H9 (cell line): ENCODE data around the gene SULF2. TPM values are rescaled to one million over a fixed set of nuclear protein-coding genes. Genes with fewer than 3 reads are reported as not detected.

Source experiments
- DNase-seq: peaks from one replicate; pipeline ENCODE4 v3.0.0-alpha.2; 2017
- H2AFZ ChIP-seq: one replicate; pipeline ENCODE4 v1.6.1; 2013; ENCODE audit warnings: mild to moderate bottlenecking, low read length, control low read depth, moderate library complexity
- H2AK5ac ChIP-seq: 2 replicates; pipeline ENCODE4 v1.6.1; 2013; ENCODE audit warnings: low read length, control low read depth, mixed read lengths; ENCODE audit not compliant: insufficient read length
- H2BK120ac ChIP-seq: one replicate; pipeline ENCODE4 v1.6.1; 2013; ENCODE audit warnings: low read depth, mild to moderate bottlenecking, low read length, control low read depth, inconsistent platforms; ENCODE audit not compliant: poor library complexity, severe bottlenecking
- H2BK12ac ChIP-seq: 2 replicates; pipeline ENCODE4 v1.6.1; 2013; ENCODE audit warnings: low read length, control low read depth, mixed read lengths, low read depth; ENCODE audit not compliant: insufficient read length
- H2BK15ac ChIP-seq: 2 replicates; pipeline ENCODE4 v1.6.1; 2013; ENCODE audit warnings: low read depth, low read length, control low read depth
- H2BK20ac ChIP-seq: one replicate; pipeline ENCODE4 v1.6.1; 2013; ENCODE audit warnings: low read depth, mild to moderate bottlenecking, low read length, control low read depth, inconsistent platforms; ENCODE audit not compliant: poor library complexity, severe bottlenecking
- H2BK5ac ChIP-seq: 2 replicates; pipeline ENCODE4 v1.6.1; 2013; ENCODE audit warnings: low read length, control low read depth, mixed read lengths; ENCODE audit not compliant: insufficient read length
- H3K14ac ChIP-seq: 2 replicates; pipeline ENCODE4 v1.6.1; 2013; ENCODE audit warnings: low read length, control low read depth; ENCODE audit not compliant: insufficient read depth
- H3K18ac ChIP-seq: 2 replicates; pipeline ENCODE4 v1.6.1; 2013; ENCODE audit warnings: low read depth, mild to moderate bottlenecking, mixed read lengths, low read length, control low read depth; ENCODE audit not compliant: insufficient read length
- H3K23ac ChIP-seq: 2 replicates; pipeline ENCODE4 v1.6.1; 2013; ENCODE audit warnings: low read length, control low read depth, mixed read lengths, low read depth; ENCODE audit not compliant: insufficient read length
- H3K23me2 ChIP-seq: 2 replicates; pipeline ENCODE4 v1.6.1; 2013; ENCODE audit warnings: low read depth, mild to moderate bottlenecking, mixed read lengths, low read length, control low read depth; ENCODE audit not compliant: insufficient read length, poor library complexity, severe bottlenecking
- H3K27ac ChIP-seq: 2 replicates; pipeline ENCODE4 v1.5.1; 2013; ENCODE audit warnings: low read length, control low read depth, mixed read lengths, low read depth; ENCODE audit not compliant: insufficient read length
- H3K27me3 ChIP-seq: 2 replicates; pipeline ENCODE4 v1.6.1; 2013; ENCODE audit warnings: low read length, control low read depth, inconsistent platforms; ENCODE audit not compliant: insufficient read depth
- H3K4ac ChIP-seq: 2 replicates; pipeline ENCODE4 v1.6.1; 2013; ENCODE audit warnings: low read depth, mild to moderate bottlenecking, control low read depth, inconsistent platforms, low read length, moderate library complexity
- H3K4me1 ChIP-seq: 2 replicates; pipeline ENCODE4 v1.6.1; 2013; ENCODE audit warnings: low read length, control low read depth, inconsistent platforms; ENCODE audit not compliant: insufficient read depth
- H3K4me2 ChIP-seq: 2 replicates; pipeline ENCODE4 v1.6.1; 2013; ENCODE audit warnings: low read length, control low read depth, mixed read lengths; ENCODE audit not compliant: insufficient read length, insufficient read depth
- H3K56ac ChIP-seq: 2 replicates; pipeline ENCODE4 v1.6.1; 2013; ENCODE audit warnings: low read depth, mild to moderate bottlenecking, mixed read lengths, low read length, control low read depth; ENCODE audit not compliant: insufficient read length
- H3K79me1 ChIP-seq: 2 replicates; pipeline ENCODE4 v1.6.1; 2013; ENCODE audit warnings: low read depth, mild to moderate bottlenecking, moderate library complexity, low read length, control low read depth, inconsistent platforms; ENCODE audit not compliant: insufficient read depth, poor library complexity, severe bottlenecking
- H3K79me2 ChIP-seq: 2 replicates; pipeline ENCODE4 v1.6.1; 2013; ENCODE audit warnings: low read length, control low read depth, inconsistent platforms; ENCODE audit not compliant: insufficient read depth
- H3K9ac ChIP-seq: 2 replicates; pipeline ENCODE4 v1.6.1; 2013; ENCODE audit warnings: low read length, control low read depth, mixed read lengths; ENCODE audit not compliant: insufficient read length; ENCODE audit errors: extremely low read depth
- H3K9me3 ChIP-seq: one replicate; pipeline ENCODE4 v1.6.1; 2013; ENCODE audit warnings: low read depth, low read length, inconsistent platforms; ENCODE audit not compliant: control insufficient read depth
- H3T11ph ChIP-seq: one replicate; pipeline ENCODE4 v1.6.1; 2013; ENCODE audit warnings: mild to moderate bottlenecking, low read length, control low read depth, inconsistent platforms
- H4K20me1 ChIP-seq: one replicate; pipeline ENCODE4 v1.6.1; 2013; ENCODE audit not compliant: control insufficient read depth, insufficient read length, insufficient read depth
- H4K5ac ChIP-seq: 2 replicates; pipeline ENCODE4 v1.6.1; 2013; ENCODE audit warnings: low read depth, mild to moderate bottlenecking, mixed read lengths, low read length, control low read depth; ENCODE audit not compliant: insufficient read length
- H4K8ac ChIP-seq: replicated peaks from 2 replicates; pipeline ENCODE4 v1.6.1; 2013; ENCODE audit warnings: low read length, control low read depth, mixed read lengths, low read depth; ENCODE audit not compliant: insufficient read length
- H4K91ac ChIP-seq: 2 replicates; pipeline ENCODE4 v1.6.1; 2013; ENCODE audit warnings: low read depth, mild to moderate bottlenecking, moderate library complexity, mixed read lengths, low read length, control low read depth; ENCODE audit not compliant: insufficient read length
- H3K27ac Mint-ChIP-seq, 3 experiments: 2 replicates in 2 of 3; 3 replicates in 1 of 3; pipeline ENCODE4 v1.8.0; 2020 to 2021; ENCODE audit warnings: mixed read lengths in 3 of 3, mild to moderate bottlenecking in 1 of 3, moderate library complexity in 1 of 3
- H3K27me3 Mint-ChIP-seq: 2 replicates; pipeline ENCODE4 v1.8.0; 2021; ENCODE audit warnings: low read depth, mild to moderate bottlenecking, moderate library complexity, mixed read lengths
- H3K36me3 Mint-ChIP-seq, 3 experiments: 2 replicates in 2 of 3; 3 replicates in 1 of 3; pipeline ENCODE4 v1.8.0; 2020 to 2021; ENCODE audit warnings: low read depth in 3 of 3, mixed read lengths in 3 of 3; ENCODE audit not compliant: insufficient read depth in 1 of 3
- H3K4me1 Mint-ChIP-seq, 2 experiments: 2 replicates each; pipeline ENCODE4 v1.8.0; 2020; ENCODE audit warnings: mixed read lengths in 2 of 2
- H3K4me3 Mint-ChIP-seq, 2 experiments: 2 replicates in 1 of 2; 3 replicates in 1 of 2; pipeline ENCODE4 v1.8.0; 2020 to 2021; ENCODE audit warnings: mild to moderate bottlenecking in 2 of 2, mixed read lengths in 2 of 2, moderate library complexity in 1 of 2
- H3K9me3 Mint-ChIP-seq, 2 experiments: 2 replicates in 1 of 2; 3 replicates in 1 of 2; pipeline ENCODE4 v1.8.0; 2020; ENCODE audit warnings: mild to moderate bottlenecking in 2 of 2, mixed read lengths in 2 of 2, moderate library complexity in 1 of 2
- CTCF ChIP-seq: fragments of 200-600 bp; sonication (generic); conservative IDR thresholded peaks from 3 replicates; pipeline ENCODE4 v1.8.0; 2021; ENCODE audit warnings: antibody characterized with exemption, mild to moderate bottlenecking
- WGBS: extraction: QIAGEN DNeasy Blood & Tissue Kit; methylation state at CpG from one replicate; pipeline ENCODE4 v1.1.7; 2013; ENCODE audit warnings: missing lambda C conversion rate, low lambda C conversion rate, mixed read lengths; ENCODE audit not compliant: insufficient read length; ENCODE audit errors: extremely low coverage; 5-methylcytosine and 5-hydroxymethylcytosine counted together
- total RNA-seq: library from RNA; stranded (reverse); gene quantifications from 2 replicates; pipeline ENCODE4 v1.2.1, GENCODE V29; 2021

Gene SULF2
- total RNA-seq, 1 experiment from 2014 or later = 31.2 TPM

- H3T11ph ChIP-seq = no peak overlapping the region
- no peak overlapping the region for H3K23ac ChIP-seq
- no peak overlapping the region for H2AFZ ChIP-seq
- H3K4me1 ChIP-seq = no peaks in the 10 kb centered on the region; the same call in 1 of the 2 replicates
- no peak for TF ChIP-seq CTCF
- H3K36me3 Mint-ChIP-seq = peaks cover 10 to 18% (median 13%) of the 10 kb centered on the region in 3 experiments
- H3K14ac ChIP-seq = no peak overlapping the region
- peaks cover 7 to 11% of the 10 kb centered on the region in 2 experiments for H3K9me3 Mint-ChIP-seq
- H4K8ac ChIP-seq = no peak overlapping the region
- H3K23me2 ChIP-seq = no peaks in the 10 kb centered on the region
- no peak overlapping the region for H3K4me2 ChIP-seq
- no peak overlapping the region for H3K18ac ChIP-seq
- H2AK5ac ChIP-seq = no peak overlapping the region
- H3K9ac ChIP-seq = no peak overlapping the region
- H3K79me1 ChIP-seq = no peaks in the 10 kb centered on the region
- no peak for DNase-seq
- H3K4me1 Mint-ChIP-seq = peaks cover 6 to 18% of the 10 kb centered on the region in 2 experiments
- no CpG with 5 or more reads among the region's 8 CpGs for whole genome bisulfite sequencing
- H4K5ac ChIP-seq = no peak overlapping the region
- no peak overlapping the region for H3K56ac ChIP-seq
- peaks cover 2% of the 10 kb centered on the region; the same call in 1 of the 2 replicates for H3K27me3 Mint-ChIP-seq
- no peak overlapping the region for H3K4ac ChIP-seq
- no peak overlapping the region for H2BK120ac ChIP-seq
- H2BK20ac ChIP-seq = no peak overlapping the region
- no peaks in the 10 kb centered on the region for H3K79me2 ChIP-seq
- no peaks in the 10 kb centered on the region for H4K20me1 ChIP-seq
- H3K27ac ChIP-seq = no peak overlapping the region
- H4K91ac ChIP-seq = no peak overlapping the region
- no peak overlapping the region for H2BK12ac ChIP-seq
- no peaks in the 10 kb centered on the region for H3K9me3 ChIP-seq
- no peaks in the 10 kb centered on the region for H3K27me3 ChIP-seq
- no peak overlapping the region for H3K4me3 Mint-ChIP-seq
- no peak overlapping the region for H3K27ac Mint-ChIP-seq
- H2BK5ac ChIP-seq = no peak overlapping the region
- H2BK15ac ChIP-seq = no peak overlapping the region
Observed at GRCh38 chr20:47773371-47773786, 11.9 kb downstream of the SULF2 start.
